Right atrium auricular region (tissue), 2 donors: ENCODE results near the gene SNRNP200. TPM values are rescaled to one million over a fixed set of nuclear protein-coding genes. Genes with fewer than 3 reads are reported as not detected.

Source experiments
- DNase-seq: peaks from one replicate; pipeline ENCODE4 v3.0.0-alpha.2; 2019; ENCODE audit warnings: low spot score
- H3K27ac ChIP-seq, 2 donors: fragments of 200-600 bp; sonication (generic); 1 replicate in 1 of 2; 2 replicates in 1 of 2; pipeline ENCODE4 v1.5.1; 2016 to 2019
- H3K27me3 ChIP-seq, 2 donors: fragments of 200-600 bp; sonication (generic); one replicate each; pipeline versions ENCODE4 v1.5.1 to v1.6.0; 2017 to 2019
- H3K36me3 ChIP-seq: fragments of 200-600 bp; sonication (generic); one replicate; pipeline ENCODE4 v1.5.1; 2016
- H3K4me1 ChIP-seq, 2 donors: fragments of 200-600 bp; sonication (generic); one replicate each; pipeline versions ENCODE4 v1.5.1 to v1.6.0; 2017 to 2019
- H3K4me3 ChIP-seq, 2 donors: fragments of 200-600 bp; sonication (generic); 1 replicate in 1 of 2; 2 replicates in 1 of 2; pipeline ENCODE4 v1.5.1; 2017 to 2019; ENCODE audit warnings: mild to moderate bottlenecking in 1 of 2, moderate library complexity in 1 of 2
- H3K9me3 ChIP-seq, 2 donors: fragments of 200-600 bp; sonication (generic); one replicate each; pipeline ENCODE4 v1.5.1; 2019
- total RNA-seq, 2 donors: library from RNA; depleted of rRNA; stranded (reverse); fragments of >200 nt; gene quantifications; one replicate each; pipeline ENCODE4 v1.1.0, GENCODE V29; 2016
- TF ChIP-seq, protein P1 (sequence below), 2 donors: fragments of 200-600 bp; sonication (generic); IDR thresholded peaks; one replicate each; pipeline ENCODE4 v1.5.1; 2019; ENCODE audit warnings: antibody characterized with exemption in 2 of 2

SNRNP200 gene
- total RNA-seq, 2 donors from 2014 or later: 42.2 to 68.8 TPM

DNA sequence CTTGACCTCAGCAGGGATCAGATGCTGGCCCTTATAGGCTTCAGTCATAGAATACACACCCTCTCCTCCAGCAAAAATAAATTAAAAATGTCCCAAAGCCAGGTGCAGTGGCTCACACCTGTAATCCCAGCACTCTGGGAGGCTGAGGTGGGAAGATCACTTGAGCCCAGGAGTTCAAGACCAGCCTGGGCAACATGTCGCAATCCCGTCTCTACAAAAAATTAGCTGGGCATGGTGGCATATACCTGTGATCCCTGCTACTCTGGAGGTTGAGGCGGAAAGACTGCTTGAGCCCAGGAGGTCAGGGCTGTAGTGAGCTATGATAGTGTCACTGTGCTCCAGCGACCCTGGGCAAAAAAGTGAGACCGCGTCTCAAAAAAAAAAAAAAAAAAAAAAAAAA lies 24.5 kb upstream of the SNRNP200 start:
- Histone ChIP-seq H3K4me1 (peaks cover 0 to 15% of the 10 kb centered on the region in 2 donors), H3K27me3 (no peaks in the 10 kb centered on the region), H3K36me3 (no peaks in the 10 kb centered on the region), H3K27ac (no peak overlapping the region), H3K4me3 (no peak overlapping the region), H3K9me3 (no peaks in the 10 kb centered on the region)
- TF ChIP-seq, protein P1, sequence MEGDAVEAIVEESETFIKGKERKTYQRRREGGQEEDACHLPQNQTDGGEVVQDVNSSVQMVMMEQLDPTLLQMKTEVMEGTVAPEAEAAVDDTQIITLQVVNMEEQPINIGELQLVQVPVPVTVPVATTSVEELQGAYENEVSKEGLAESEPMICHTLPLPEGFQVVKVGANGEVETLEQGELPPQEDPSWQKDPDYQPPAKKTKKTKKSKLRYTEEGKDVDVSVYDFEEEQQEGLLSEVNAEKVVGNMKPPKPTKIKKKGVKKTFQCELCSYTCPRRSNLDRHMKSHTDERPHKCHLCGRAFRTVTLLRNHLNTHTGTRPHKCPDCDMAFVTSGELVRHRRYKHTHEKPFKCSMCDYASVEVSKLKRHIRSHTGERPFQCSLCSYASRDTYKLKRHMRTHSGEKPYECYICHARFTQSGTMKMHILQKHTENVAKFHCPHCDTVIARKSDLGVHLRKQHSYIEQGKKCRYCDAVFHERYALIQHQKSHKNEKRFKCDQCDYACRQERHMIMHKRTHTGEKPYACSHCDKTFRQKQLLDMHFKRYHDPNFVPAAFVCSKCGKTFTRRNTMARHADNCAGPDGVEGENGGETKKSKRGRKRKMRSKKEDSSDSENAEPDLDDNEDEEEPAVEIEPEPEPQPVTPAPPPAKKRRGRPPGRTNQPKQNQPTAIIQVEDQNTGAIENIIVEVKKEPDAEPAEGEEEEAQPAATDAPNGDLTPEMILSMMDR (IDR thresholded peaks at IDR 0.05): no peak
- DNase-seq: no peak

DNA sequence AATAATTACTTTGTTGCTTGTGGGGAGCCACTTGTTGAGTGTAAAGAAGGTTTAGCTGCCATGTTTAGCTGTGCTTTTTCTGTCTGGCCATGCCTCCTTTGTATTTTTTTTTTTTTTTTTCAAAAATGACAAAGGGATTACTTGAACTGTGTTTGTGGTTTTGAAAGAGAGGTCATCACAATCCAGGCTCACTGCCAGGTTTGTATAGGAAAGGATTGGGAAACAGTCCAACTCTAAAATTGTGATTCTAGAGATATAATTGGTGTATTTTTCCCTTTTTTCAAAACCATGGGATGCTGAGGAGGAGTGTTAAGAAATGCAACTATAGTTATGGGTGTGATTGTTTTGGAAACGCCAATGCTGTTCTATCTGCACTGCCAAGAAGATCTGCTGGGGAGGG lies 24.1 kb upstream of the SNRNP200 start:
- DNase-seq: no peak
- Histone ChIP-seq H3K27me3 (no peaks in the 10 kb centered on the region), H3K27ac (no peak overlapping the region), H3K4me1 (peaks cover 0 to 16% of the 10 kb centered on the region in 2 donors), H3K4me3 (no peak overlapping the region), H3K36me3 (no peaks in the 10 kb centered on the region), H3K9me3 (no peaks in the 10 kb centered on the region)
- TF ChIP-seq, protein P1 (IDR thresholded peaks at IDR 0.05): no peak

DNA sequence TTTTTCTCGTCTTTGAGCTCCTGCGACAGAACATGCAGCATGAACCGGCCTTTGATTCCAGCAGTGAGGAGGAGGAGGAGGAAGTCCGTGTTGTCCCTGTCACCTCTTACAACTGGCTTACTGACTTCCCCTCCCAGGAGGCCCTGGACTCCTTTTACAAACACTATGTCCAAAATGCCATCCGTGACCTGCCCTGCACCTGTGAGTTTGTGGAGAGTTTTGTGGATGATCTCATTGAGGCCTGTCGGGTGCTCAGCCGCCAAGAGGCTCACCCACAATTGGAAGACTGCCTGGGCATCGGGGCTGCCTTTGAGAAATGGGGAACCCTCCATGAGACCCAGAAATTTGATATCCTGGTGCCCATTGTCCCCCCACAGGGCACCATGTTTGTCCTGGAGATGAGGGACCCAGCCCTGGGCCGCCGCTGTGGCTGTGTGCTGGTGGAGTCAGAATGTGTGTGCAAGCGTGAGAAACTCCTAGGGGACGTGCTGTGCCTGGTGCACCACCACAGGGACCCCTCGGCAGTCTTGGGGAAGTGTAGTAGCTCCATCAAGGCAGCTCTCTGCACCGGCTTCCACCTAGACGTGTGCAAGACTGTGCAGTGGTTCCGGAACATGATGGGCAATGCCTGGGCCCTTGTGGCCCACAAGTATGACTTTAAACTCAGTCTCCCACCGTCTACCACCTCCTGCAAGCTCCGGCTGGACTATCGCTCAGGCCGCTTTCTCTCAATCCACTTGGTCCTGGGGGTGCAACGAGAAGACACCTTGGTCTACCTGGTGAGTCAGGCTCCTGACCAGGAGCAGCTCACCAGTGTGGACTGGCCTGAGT lies 21.9 kb upstream of the SNRNP200 start:
- Histone ChIP-seq H3K4me1 (peaks cover 0 to 18% of the 10 kb centered on the region in 2 donors), H3K27ac (no peak overlapping the region), H3K4me3 (no peak overlapping the region), H3K36me3 (no peaks in the 10 kb centered on the region), H3K9me3 (no peaks in the 10 kb centered on the region), H3K27me3 (no peaks in the 10 kb centered on the region)
- DNase-seq: no peak
- TF ChIP-seq, protein P1 (IDR thresholded peaks at IDR 0.05): no peak

DNA sequence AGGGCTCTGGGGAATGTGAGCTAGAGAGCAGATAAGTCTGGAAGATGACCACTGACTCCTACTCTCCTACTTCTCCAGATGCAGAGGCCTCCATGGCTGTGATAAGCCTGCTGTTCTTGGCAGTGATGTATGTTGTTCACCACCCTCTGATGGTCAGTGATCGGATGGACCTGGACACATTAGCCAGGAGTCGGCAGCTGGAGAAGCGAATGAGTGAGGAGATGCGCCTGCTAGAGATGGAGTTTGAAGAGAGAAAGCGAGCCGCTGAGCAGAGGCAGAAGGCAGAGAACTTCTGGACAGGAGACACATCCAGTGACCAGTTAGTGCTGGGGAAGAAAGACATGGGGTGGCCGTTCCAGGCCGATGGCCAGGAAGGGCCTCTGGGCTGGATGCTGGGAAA lies 21.2 kb upstream of the SNRNP200 start:
- Histone ChIP-seq H3K36me3 (no peaks in the 10 kb centered on the region), H3K27ac (no peak overlapping the region), H3K4me3 (no peak overlapping the region), H3K27me3 (no peaks in the 10 kb centered on the region), H3K4me1 (peaks cover 0 to 24% of the 10 kb centered on the region in 2 donors), H3K9me3 (no peaks in the 10 kb centered on the region)
- TF ChIP-seq, protein P1 (IDR thresholded peaks at IDR 0.05): no peak
- no peak for DNase-seq

DNA sequence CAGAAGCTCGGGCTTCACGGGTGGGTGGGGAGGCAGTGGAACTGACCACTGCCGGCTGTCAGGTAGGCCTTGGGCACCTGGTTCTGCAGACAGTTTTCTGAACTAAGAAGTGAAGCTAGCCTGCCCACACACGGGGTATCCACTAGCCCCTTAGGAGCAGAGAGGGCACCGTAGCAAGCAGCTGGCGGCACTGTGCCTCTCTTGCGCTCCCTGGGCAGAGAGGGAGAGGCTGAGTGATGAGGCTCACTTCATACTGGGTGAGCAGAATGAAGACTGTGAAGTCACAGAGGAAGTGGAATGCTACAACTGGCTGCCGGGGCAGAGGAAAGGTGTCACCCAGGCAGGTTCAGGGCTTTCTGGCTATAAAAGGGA lies 20.5 kb upstream of the SNRNP200 start:
- H3K9me3 ChIP-seq: no peaks in the 10 kb centered on the region
- no peaks in the 10 kb centered on the region for H3K36me3 ChIP-seq
- H3K4me1 ChIP-seq: peaks cover 0 to 28% of the 10 kb centered on the region in 2 donors
- no peaks in the 10 kb centered on the region for H3K27me3 ChIP-seq
- DNase-seq: no peak
- H3K27ac ChIP-seq: peak overlapping the region; percentile 34 to 64
- peak overlapping the region; percentile 45 to 62 for H3K4me3 ChIP-seq
- TF ChIP-seq, protein P1 (IDR thresholded peaks at IDR 0.05): no peak
